ENCODE results near the gene SOX8. TPM values are rescaled to one million over a fixed set of nuclear protein-coding genes. Genes with fewer than 3 reads are reported as not detected.

SOX8 gene
- total RNA-seq, 1 experiment from 2014 or later, result 0.47 TPM

GRCh38 chr16:934178-934577 is 47.4 kb upstream of the SOX8 start:
- Histone ChIP-seq H3K9ac (ENCODE audit: low read length) (no peak overlapping the region), H2AFZ (ENCODE audit: low read length) (no peak overlapping the region), H3K4me2 (ENCODE audit: low read length) (no peak overlapping the region), H3K36me3 (ENCODE audit: low read depth, low read length) (no peaks in the 10 kb centered on the region), H3K79me2 (ENCODE audit: low read length) (no peaks in the 10 kb centered on the region), H3K9me3 (ENCODE audit: low read length) (no peaks in the 10 kb centered on the region), H3K4me1 (ENCODE audit: insufficient read depth, low read length) (no peaks in the 10 kb centered on the region), H3F3A (ENCODE audit: low read length, unreplicated experiment) (no peaks in the 10 kb centered on the region), H3K4me3 (ENCODE audit: low read length) (no peak overlapping the region), H3K27ac (ENCODE audit: low read length) (no peak overlapping the region), H3K9me2 (replicated peaks; ENCODE audit: low read length) (no peaks in the 10 kb centered on the region), H4K20me1 (ENCODE audit: low read length) (no peaks in the 10 kb centered on the region), H3K27me3 (ENCODE audit: low read length) (no peaks in the 10 kb centered on the region)
- no TSS peak for BruUV-seq (replicated peaks)
- ATAC-seq (no peak), DNase-seq (no peak)
- ChIA-PET POLR2A (ENCODE audit: unreplicated experiment) (no interaction called here), CTCF (no interaction called here)
- TF ChIP-seq EZH2phosphoT487 (IDR thresholded peaks at IDR 0.05; ENCODE audit: borderline replicate concordance, low read length), result no peak
- no peak for TF ChIP-seq EZH2 (IDR thresholded peaks at IDR 0.05; ENCODE audit: low read length, unreplicated experiment)
- TF ChIP-seq CTCF (conservative IDR thresholded peaks at IDR 0.05; ENCODE audit: low read depth, low read length), result no peak
- intact Hi-C loops (cut with micrococcal nuclease), result no loop called here

DNA sequence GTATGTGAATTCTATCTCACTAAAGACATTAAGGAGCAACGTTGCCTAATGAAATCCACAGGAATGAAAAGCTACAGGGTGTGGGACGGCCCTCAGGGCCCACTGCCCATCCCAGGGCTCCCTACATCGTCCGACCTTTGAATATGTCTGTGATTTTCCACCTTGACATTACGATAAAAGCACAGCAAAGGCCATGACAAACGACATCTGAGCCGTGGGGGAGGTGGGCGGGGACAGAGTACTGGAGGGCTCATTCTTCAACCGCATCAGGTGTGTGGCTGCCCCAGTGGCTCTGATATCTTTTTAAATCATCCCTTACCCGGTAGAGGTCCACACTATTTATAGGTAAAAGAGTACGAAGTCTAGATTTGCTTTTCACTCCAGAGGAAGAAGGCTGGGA is 45.9 kb upstream of the SOX8 start:
- Histone ChIP-seq H3K9me3 (ENCODE audit: low read length) (no peaks in the 10 kb centered on the region), H3K9ac (ENCODE audit: low read length) (no peak overlapping the region), H3K4me1 (ENCODE audit: insufficient read depth, low read length) (no peaks in the 10 kb centered on the region), H3K4me2 (ENCODE audit: low read length) (no peak overlapping the region), H4K20me1 (ENCODE audit: low read length) (no peaks in the 10 kb centered on the region), H3K79me2 (ENCODE audit: low read length) (no peaks in the 10 kb centered on the region), H3K9me2 (replicated peaks; ENCODE audit: low read length) (no peaks in the 10 kb centered on the region), H2AFZ (ENCODE audit: low read length) (no peak overlapping the region), H3K36me3 (ENCODE audit: low read depth, low read length) (no peaks in the 10 kb centered on the region), H3K27me3 (ENCODE audit: low read length) (no peaks in the 10 kb centered on the region), H3K27ac (ENCODE audit: low read length) (no peak overlapping the region), H3F3A (ENCODE audit: low read length, unreplicated experiment) (no peaks in the 10 kb centered on the region), H3K4me3 (ENCODE audit: low read length) (no peak overlapping the region)
- DNase-seq, result no peak
- ChIA-PET POLR2A (ENCODE audit: unreplicated experiment) (no interaction called here), CTCF (no interaction called here)
- TF ChIP-seq CTCF (conservative IDR thresholded peaks at IDR 0.05; ENCODE audit: low read depth, low read length) (no peak), EZH2 (IDR thresholded peaks at IDR 0.05; ENCODE audit: low read length, unreplicated experiment) (no peak), EZH2phosphoT487 (IDR thresholded peaks at IDR 0.05; ENCODE audit: borderline replicate concordance, low read length) (no peak)
- ATAC-seq, result no peak
- BruUV-seq (replicated peaks), result no TSS peak
- intact Hi-C loops (cut with micrococcal nuclease), result no loop called here

DNA sequence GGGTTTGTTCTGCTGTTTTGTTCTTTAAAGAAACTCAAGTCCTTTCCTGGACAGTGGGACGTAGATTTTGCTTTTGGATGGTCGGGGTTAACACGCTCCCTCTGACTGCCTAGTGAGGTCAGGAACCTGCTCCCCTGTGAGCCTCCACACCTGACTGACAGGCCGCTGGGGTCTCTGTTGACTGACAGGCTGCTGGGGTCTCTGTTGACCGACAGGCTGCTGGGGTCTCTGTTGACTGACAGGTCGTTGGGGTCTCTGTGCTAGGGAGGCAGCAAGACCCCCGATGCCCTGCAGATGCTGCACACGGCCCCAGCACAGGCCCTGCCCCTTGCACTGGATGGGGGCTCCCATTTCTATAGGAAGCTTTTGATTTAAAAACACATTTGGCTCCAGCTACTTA is 44.3 kb upstream of the SOX8 start:
- intact Hi-C loops (cut with micrococcal nuclease), result no loop called here
- Histone ChIP-seq H3K27me3 (ENCODE audit: low read length) (no peaks in the 10 kb centered on the region), H3K27ac (ENCODE audit: low read length) (no peak overlapping the region), H3F3A (ENCODE audit: low read length, unreplicated experiment) (no peaks in the 10 kb centered on the region), H2AFZ (ENCODE audit: low read length) (no peak overlapping the region), H3K4me1 (ENCODE audit: insufficient read depth, low read length) (no peaks in the 10 kb centered on the region), H4K20me1 (ENCODE audit: low read length) (no peaks in the 10 kb centered on the region), H3K4me3 (ENCODE audit: low read length) (no peak overlapping the region), H3K36me3 (ENCODE audit: low read depth, low read length) (peaks cover 7% of the 10 kb centered on the region), H3K9me3 (ENCODE audit: low read length) (no peaks in the 10 kb centered on the region), H3K79me2 (ENCODE audit: low read length) (no peaks in the 10 kb centered on the region), H3K9ac (ENCODE audit: low read length) (no peak overlapping the region), H3K4me2 (ENCODE audit: low read length) (no peak overlapping the region), H3K9me2 (replicated peaks; ENCODE audit: low read length) (no peaks in the 10 kb centered on the region)
- POLR2A ChIA-PET (ENCODE audit: unreplicated experiment), result no interaction called here
- no TSS peak for BruUV-seq (replicated peaks)
- TF ChIP-seq CTCF (conservative IDR thresholded peaks at IDR 0.05; ENCODE audit: low read depth, low read length), result no peak
- TF ChIP-seq EZH2phosphoT487 (IDR thresholded peaks at IDR 0.05; ENCODE audit: borderline replicate concordance, low read length), result no peak
- no peak for TF ChIP-seq EZH2 (IDR thresholded peaks at IDR 0.05; ENCODE audit: low read length, unreplicated experiment)
- ATAC-seq, result no peak
- DNase-seq, result no peak
- CTCF ChIA-PET, result no interaction called here

Data from PC-3 (cell line).